NB4 (cell line): ENCODE results near the gene OR8D4.

Experiments
- DNase-seq: peaks from one replicate; pipeline ENCODE4 v3.0.0; 2010; ENCODE audit warnings: low read depth
- H3K4me3 ChIP-seq: one replicate; pipeline ENCODE4 v1.5.1; 2011; ENCODE audit warnings: mild to moderate bottlenecking, low read depth, low read length, moderate library complexity
- CTCF ChIP-seq: IDR thresholded peaks from one replicate; pipeline ENCODE4 v1.5.1; 2012; ENCODE audit warnings: low read depth, low read length
- MYC ChIP-seq: IDR thresholded peaks from 2 replicates; pipeline ENCODE4 v1.6.1; 2011; ENCODE audit warnings: low read depth, low read length
- POLR2A ChIP-seq: IDR thresholded peaks from 2 replicates; pipeline ENCODE4 v1.6.1; 2011; ENCODE audit warnings: mild to moderate bottlenecking; ENCODE audit not compliant: insufficient read length; ENCODE audit errors: extremely low read depth
- TF ChIP-seq, protein P1 (sequence below): IDR thresholded peaks from 2 replicates; pipeline ENCODE4 v1.6.1; 2011; ENCODE audit warnings: low read depth, low read length

The OR8D4 gene

DNA sequence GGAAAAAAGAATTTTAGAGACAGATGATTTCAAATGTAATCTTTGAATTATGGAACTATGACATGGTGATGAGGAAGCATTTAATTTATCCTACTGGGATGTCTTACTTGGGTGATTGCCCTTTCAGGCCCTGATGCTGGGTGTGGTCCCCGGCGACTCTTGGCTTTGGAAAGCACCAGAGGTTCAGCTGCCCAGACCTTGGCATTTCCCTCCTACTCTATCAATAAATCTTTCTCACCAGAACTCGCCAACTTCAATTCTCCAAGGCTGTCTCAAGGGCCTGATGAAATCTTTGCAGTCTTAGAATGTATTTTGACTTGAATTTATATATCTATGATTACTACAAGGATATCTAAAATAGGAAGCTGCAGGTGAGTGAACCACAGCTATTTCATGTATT, 19.0 kb downstream of the OR8D4 start:
- no peak for TF ChIP-seq CTCF
- TF ChIP-seq, protein P1, sequence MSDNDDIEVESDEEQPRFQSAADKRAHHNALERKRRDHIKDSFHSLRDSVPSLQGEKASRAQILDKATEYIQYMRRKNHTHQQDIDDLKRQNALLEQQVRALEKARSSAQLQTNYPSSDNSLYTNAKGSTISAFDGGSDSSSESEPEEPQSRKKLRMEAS = no peak
- no peak for TF ChIP-seq MYC
- TF ChIP-seq POLR2A = no peak
- no peak for DNase-seq
- no peak overlapping the region for H3K4me3 ChIP-seq

- no peak overlapping the region for H3K4me3 ChIP-seq
- no peak for DNase-seq
- TF ChIP-seq, protein P1 = no peak
- TF ChIP-seq POLR2A (no peak), CTCF (no peak), MYC (no peak)
Measured at GRCh38 chr11:123924027-123924426, 22.1 kb downstream of the OR8D4 start.

- no peak for DNase-seq
- TF ChIP-seq CTCF (no peak), POLR2A (no peak), MYC (no peak)
- TF ChIP-seq, protein P1 = no peak
- H3K4me3 ChIP-seq = no peak within 1 kb of the TSS
Measured at GRCh38 chr11:123939317-123939716, 37.4 kb downstream of the OR8D4 start, which contains the start of gene OR4D5. Gene OR4D5, plus strand, starts transcription at chr11:123939617. Its CDS starts 0 bp downstream, at chr11:123939617.

DNA sequence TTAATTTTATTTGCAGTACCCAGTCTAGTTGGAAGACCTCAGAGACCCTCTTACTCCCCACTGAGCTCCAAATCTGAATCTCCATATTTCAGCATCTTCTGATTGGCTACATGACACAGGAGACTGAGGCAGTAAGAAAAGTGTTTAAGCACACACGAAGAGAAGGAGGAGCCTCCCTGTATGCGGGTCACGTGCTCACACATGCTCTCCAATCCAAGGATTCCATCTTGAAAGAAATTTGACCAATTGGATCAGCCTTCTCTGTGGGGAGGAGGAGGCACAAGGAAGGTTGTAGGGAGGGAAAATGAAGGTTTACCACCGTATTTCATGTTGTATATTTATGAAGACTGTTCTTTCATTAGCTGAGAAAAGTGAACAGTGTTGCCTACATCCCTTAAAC, 40.4 kb downstream of the OR8D4 start:
- no peak overlapping the region for H3K4me3 ChIP-seq
- no peak for DNase-seq
- TF ChIP-seq, protein P1 = no peak
- TF ChIP-seq CTCF = no peak
- TF ChIP-seq POLR2A = no peak
- no peak for TF ChIP-seq MYC

DNA sequence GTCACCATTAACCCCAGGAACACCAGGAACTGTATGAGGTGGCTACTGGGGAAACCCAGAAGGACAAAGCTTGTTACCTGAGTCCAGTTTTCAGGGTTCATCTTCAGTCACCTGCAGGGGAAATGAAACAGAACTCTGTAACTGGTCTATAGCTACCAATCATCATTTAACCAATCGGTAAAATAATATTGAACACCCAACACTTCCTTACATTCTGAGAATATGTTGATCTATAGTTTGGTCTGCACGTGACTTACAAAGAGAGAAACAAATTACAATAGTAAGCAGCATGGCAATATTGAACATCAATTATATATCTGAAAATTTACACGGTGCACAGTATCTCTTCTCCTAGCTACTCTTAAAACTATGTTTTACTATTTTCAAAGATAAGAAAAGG, 41.8 kb downstream of the OR8D4 start, which contains the start of gene OR6T1:
TSS of gene OR6T1 (minus strand) at position 101 of the 400 bp plus-strand sequence. CDS start at position 101, 0 bp downstream.
- TF ChIP-seq POLR2A = no peak
- no peak for TF ChIP-seq MYC
- no peak for DNase-seq
- no peak within 1 kb of the TSS for H3K4me3 ChIP-seq

- TF ChIP-seq MYC = no peak
- TF ChIP-seq, protein P1 = no peak
- no peak overlapping the region for H3K4me3 ChIP-seq
- no peak for DNase-seq
Measured at GRCh38 chr11:123945132-123945531, 43.2 kb downstream of the OR8D4 start.

GRCh38 chr11:123956752-123957151, 54.8 kb downstream of the OR8D4 start:
- DNase-seq = no peak
- TF ChIP-seq, protein P1 = no peak
- TF ChIP-seq CTCF = no peak
- H3K4me3 ChIP-seq = no peak overlapping the region
